ENCODE measurements around the gene F7.

- TF ChIP-seq CTCF (IDR thresholded peaks at IDR 0.05 in 8 of 11, conservative IDR thresholded peaks at IDR 0.05 in 3 of 11) (no peak), POLR2A (IDR thresholded peaks at IDR 0.05) (no peak), POLR2AphosphoS5 (IDR thresholded peaks at IDR 0.05) (no peak)
Observed at GRCh38 chr13:113110852-113111315, 5.3 kb downstream of the F7 start.

Measured in spleen (tissue), 7 donors.